HepG2 (cell line): ENCODE measurements around the gene SLC4A2. TPM values are rescaled to one million over a fixed set of nuclear protein-coding genes. Genes with fewer than 3 reads are reported as not detected.
A peak's percentile ranks its signal among the peaks of the same experiment; 100 is the strongest.

Experiments
- DMAP1 ChIP-seq: IDR thresholded peaks from 2 replicates; pipeline ENCODE4 v1.6.1; 2016
- HDAC2 ChIP-seq: sonication (generic); formaldehyde crosslinking; IDR thresholded peaks from 2 replicates; pipeline ENCODE4 v1.4.0; 2020; ENCODE audit warnings: missing genetic modification reagents
- HNRNPK ChIP-seq: fragments of 200-400 bp; formaldehyde crosslinking; IDR thresholded peaks from 2 replicates; pipeline ENCODE4 v1.6.1; 2018; ENCODE audit warnings: low read length, low read depth, moderate library complexity, mild to moderate bottlenecking; ENCODE audit not compliant: poor library complexity, severe bottlenecking
- ISX ChIP-seq: sonication (generic); formaldehyde crosslinking; conservative IDR thresholded peaks from 2 replicates; pipeline ENCODE4 v1.5.0; 2020; ENCODE audit warnings: missing genetic modification reagents
- MTF1 ChIP-seq: sonication (generic); formaldehyde crosslinking; IDR thresholded peaks from 2 replicates; pipeline ENCODE4 v1.5.0; 2020; ENCODE audit warnings: missing genetic modification reagents
- MYC ChIP-seq: sonication (generic); formaldehyde crosslinking; IDR thresholded peaks from 2 replicates; pipeline ENCODE4 v1.9.0; 2021; ENCODE audit warnings: missing genetic modification reagents, borderline replicate concordance
- RAD51 ChIP-seq: fragments of 450-650 bp; IDR thresholded peaks from 2 replicates; pipeline ENCODE4 v1.6.1; 2016; ENCODE audit warnings: borderline replicate concordance
- SNAI1 ChIP-seq: sonication (generic); formaldehyde crosslinking; IDR thresholded peaks from 2 replicates; pipeline ENCODE4 v1.5.0; 2020; ENCODE audit warnings: mild to moderate bottlenecking, missing genetic modification reagents, borderline replicate concordance
- SUZ12 ChIP-seq: fragments of 150-350 bp; IDR thresholded peaks from 2 replicates; pipeline ENCODE4 v1.6.1; 2014; ENCODE audit warnings: low read depth, low read length
- TMF1 ChIP-seq: sonication (generic); formaldehyde crosslinking; IDR thresholded peaks from 2 replicates; pipeline ENCODE4 v1.8.1; 2022; ENCODE audit warnings: low read depth, missing genetic modification reagents
- ZNF274 ChIP-seq: sonication (generic); formaldehyde crosslinking; IDR thresholded peaks from 2 replicates; pipeline ENCODE4 v1.5.1; 2020; ENCODE audit warnings: mild to moderate bottlenecking, missing genetic modification reagents
- ZNF333 ChIP-seq: sonication (generic); formaldehyde crosslinking; IDR thresholded peaks from 2 replicates; pipeline ENCODE4 v1.4.0; 2020; ENCODE audit warnings: mild to moderate bottlenecking, missing genetic modification reagents, borderline replicate concordance
- ZNF446 ChIP-seq: sonication (generic); formaldehyde crosslinking; IDR thresholded peaks from 2 replicates; pipeline ENCODE4 v1.5.0; 2020; ENCODE audit warnings: mild to moderate bottlenecking, missing genetic modification reagents
- polyA plus RNA-seq, 8 experiments: library from polyadenylated mRNA; depleted of rRNA in 3 of 8; stranded (reverse) in 7 of 8; unstranded in 1 of 8; fragments of >200 nt; fragmentation: Illumina TruSeq in 4 of 8; extraction: Trizol in 4 of 8; gene quantifications; 2 replicates each; pipeline versions ENCODE4 v1.2.1 to v1.2.3, GENCODE V29; 2011 to 2016; ENCODE audit warnings: low read depth in 4 of 8, missing spikeins in 1 of 8, mixed read lengths in 1 of 8; ENCODE audit not compliant: insufficient read depth in 1 of 8
- total RNA-seq, 5 experiments: library from RNA; depleted of rRNA; stranded (reverse); fragments of >200 nt; fragmentation: Illumina TruSeq; extraction: Trizol; gene quantifications; 2 replicates each; pipeline ENCODE4 v1.2.3, GENCODE V29; 2016; ENCODE audit warnings: low read depth in 1 of 5
- TF ChIP-seq, protein P1 (sequence below): sonication (generic); formaldehyde crosslinking; IDR thresholded peaks from 2 replicates; pipeline ENCODE4 v1.5.0; 2020; ENCODE audit warnings: missing genetic modification reagents, mild to moderate bottlenecking, borderline replicate concordance
- TF ChIP-seq, protein P2 (sequence below): sonication (generic); formaldehyde crosslinking; IDR thresholded peaks from 2 replicates; pipeline ENCODE4 v1.8.1; 2023; ENCODE audit warnings: mild to moderate bottlenecking, missing genetic modification reagents
- TF ChIP-seq, protein P3 (sequence below): sonication (generic); formaldehyde crosslinking; IDR thresholded peaks from 2 replicates; pipeline ENCODE4 v1.8.1; 2023; ENCODE audit warnings: mild to moderate bottlenecking, missing genetic modification reagents
- TF ChIP-seq, protein P4 (sequence below): sonication (generic); formaldehyde crosslinking; IDR thresholded peaks from 2 replicates; pipeline ENCODE4 v1.8.1; 2022; ENCODE audit warnings: low read depth, mild to moderate bottlenecking, missing genetic modification reagents
- TF ChIP-seq, protein P5 (sequence below): sonication (generic); formaldehyde crosslinking; IDR thresholded peaks from 2 replicates; pipeline ENCODE4 v1.4.0; 2020; ENCODE audit warnings: missing genetic modification reagents

SLC4A2 gene
- total and polyA plus RNA-seq, 2 of the 13 experiments (the other 11 are each of a cell fraction or from before 2014, with no cell fraction given), result 51.9 to 73.4 TPM

DNA sequence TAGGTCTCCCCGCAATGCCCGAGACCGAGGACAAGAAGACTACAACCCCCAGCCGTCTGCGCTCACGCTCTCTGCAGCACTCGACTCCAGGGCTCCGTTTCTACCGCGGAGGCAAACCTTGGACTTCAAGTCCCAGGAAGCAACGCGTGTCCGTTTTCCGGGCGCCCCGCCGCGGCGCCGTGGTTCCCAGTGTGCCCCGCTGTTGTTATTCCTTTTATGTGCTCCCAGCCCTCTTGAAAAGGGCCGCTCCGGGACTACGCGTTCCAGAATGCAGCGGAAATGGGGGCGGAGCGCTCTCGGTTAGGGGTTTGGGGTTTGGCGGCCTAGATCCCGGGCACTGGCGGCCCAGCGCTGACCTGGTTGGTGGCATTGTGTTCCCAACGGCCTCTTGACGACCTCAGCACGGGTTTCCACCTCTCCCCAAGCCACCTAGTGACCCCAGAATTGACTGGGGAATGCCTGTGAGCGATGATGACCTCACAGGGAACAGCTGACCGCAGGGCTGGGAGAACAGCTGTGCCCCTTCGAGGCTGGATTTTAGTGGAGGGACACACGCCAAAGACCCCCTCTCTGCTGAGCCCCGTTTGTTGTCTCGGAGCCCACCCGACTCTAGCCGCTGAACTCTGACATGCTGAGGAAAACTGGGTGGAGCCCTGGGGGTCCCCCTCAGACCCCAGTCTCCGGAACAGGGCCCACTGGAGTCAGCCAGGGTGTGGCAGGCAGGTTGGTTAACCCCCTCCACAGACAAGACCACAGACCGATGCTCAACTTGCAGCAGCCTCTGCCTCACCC lies 1.2 kb upstream of the SLC4A2 start (continued):
- TF ChIP-seq, protein P1, sequence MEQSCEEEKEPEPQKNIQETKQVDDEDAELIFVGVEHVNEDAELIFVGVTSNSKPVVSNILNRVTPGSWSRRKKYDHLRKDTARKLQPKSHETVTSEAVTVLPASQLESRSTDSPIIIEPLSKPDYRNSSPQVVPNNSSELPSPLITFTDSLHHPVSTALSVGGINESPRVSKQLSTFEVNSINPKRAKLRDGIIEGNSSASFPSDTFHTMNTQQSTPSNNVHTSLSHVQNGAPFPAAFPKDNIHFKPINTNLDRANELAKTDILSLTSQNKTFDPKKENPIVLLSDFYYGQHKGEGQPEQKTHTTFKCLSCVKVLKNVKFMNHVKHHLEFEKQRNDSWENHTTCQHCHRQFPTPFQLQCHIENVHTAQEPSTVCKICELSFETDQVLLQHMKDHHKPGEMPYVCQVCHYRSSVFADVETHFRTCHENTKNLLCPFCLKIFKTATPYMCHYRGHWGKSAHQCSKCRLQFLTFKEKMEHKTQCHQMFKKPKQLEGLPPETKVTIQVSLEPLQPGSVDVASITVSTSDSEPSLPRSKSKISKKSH, result no peak
- TF ChIP-seq, protein P2, sequence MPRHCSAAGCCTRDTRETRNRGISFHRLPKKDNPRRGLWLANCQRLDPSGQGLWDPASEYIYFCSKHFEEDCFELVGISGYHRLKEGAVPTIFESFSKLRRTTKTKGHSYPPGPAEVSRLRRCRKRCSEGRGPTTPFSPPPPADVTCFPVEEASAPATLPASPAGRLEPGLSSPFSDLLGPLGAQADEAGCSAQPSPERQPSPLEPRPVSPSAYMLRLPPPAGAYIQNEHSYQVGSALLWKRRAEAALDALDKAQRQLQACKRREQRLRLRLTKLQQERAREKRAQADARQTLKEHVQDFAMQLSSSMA (CRISPR knock-in tag), result no peak
- TF ChIP-seq SNAI1, result no peak
- TF ChIP-seq DMAP1 (CRISPR knock-in tag), result no peak
- TF ChIP-seq, protein P3, sequence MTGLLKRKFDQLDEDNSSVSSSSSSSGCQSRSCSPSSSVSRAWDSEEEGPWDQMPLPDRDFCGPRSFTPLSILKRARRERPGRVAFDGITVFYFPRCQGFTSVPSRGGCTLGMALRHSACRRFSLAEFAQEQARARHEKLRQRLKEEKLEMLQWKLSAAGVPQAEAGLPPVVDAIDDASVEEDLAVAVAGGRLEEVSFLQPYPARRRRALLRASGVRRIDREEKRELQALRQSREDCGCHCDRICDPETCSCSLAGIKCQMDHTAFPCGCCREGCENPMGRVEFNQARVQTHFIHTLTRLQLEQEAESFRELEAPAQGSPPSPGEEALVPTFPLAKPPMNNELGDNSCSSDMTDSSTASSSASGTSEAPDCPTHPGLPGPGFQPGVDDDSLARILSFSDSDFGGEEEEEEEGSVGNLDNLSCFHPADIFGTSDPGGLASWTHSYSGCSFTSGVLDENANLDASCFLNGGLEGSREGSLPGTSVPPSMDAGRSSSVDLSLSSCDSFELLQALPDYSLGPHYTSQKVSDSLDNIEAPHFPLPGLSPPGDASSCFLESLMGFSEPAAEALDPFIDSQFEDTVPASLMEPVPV (CRISPR knock-in tag), result 0 out of 2 replicates have a peak, but pooled peaks have one; percentile 40
- TF ChIP-seq HNRNPK, result peak; percentile 5
- no peak for TF ChIP-seq ZNF274 (CRISPR knock-in tag)
- no peak for TF ChIP-seq ZNF446 (CRISPR knock-in tag)
- TF ChIP-seq ISX (CRISPR knock-in tag), result no peak
- TF ChIP-seq ZNF333 (CRISPR knock-in tag), result no peak
- TF ChIP-seq, protein P4, sequence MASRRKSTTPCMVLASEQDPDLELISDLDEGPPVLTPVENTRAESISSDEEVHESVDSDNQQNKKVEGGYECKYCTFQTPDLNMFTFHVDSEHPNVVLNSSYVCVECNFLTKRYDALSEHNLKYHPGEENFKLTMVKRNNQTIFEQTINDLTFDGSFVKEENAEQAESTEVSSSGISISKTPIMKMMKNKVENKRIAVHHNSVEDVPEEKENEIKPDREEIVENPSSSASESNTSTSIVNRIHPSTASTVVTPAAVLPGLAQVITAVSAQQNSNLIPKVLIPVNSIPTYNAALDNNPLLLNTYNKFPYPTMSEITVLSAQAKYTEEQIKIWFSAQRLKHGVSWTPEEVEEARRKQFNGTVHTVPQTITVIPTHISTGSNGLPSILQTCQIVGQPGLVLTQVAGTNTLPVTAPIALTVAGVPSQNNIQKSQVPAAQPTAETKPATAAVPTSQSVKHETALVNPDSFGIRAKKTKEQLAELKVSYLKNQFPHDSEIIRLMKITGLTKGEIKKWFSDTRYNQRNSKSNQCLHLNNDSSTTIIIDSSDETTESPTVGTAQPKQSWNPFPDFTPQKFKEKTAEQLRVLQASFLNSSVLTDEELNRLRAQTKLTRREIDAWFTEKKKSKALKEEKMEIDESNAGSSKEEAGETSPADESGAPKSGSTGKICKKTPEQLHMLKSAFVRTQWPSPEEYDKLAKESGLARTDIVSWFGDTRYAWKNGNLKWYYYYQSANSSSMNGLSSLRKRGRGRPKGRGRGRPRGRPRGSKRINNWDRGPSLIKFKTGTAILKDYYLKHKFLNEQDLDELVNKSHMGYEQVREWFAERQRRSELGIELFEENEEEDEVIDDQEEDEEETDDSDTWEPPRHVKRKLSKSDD, result no peak
- TF ChIP-seq, protein P5, sequence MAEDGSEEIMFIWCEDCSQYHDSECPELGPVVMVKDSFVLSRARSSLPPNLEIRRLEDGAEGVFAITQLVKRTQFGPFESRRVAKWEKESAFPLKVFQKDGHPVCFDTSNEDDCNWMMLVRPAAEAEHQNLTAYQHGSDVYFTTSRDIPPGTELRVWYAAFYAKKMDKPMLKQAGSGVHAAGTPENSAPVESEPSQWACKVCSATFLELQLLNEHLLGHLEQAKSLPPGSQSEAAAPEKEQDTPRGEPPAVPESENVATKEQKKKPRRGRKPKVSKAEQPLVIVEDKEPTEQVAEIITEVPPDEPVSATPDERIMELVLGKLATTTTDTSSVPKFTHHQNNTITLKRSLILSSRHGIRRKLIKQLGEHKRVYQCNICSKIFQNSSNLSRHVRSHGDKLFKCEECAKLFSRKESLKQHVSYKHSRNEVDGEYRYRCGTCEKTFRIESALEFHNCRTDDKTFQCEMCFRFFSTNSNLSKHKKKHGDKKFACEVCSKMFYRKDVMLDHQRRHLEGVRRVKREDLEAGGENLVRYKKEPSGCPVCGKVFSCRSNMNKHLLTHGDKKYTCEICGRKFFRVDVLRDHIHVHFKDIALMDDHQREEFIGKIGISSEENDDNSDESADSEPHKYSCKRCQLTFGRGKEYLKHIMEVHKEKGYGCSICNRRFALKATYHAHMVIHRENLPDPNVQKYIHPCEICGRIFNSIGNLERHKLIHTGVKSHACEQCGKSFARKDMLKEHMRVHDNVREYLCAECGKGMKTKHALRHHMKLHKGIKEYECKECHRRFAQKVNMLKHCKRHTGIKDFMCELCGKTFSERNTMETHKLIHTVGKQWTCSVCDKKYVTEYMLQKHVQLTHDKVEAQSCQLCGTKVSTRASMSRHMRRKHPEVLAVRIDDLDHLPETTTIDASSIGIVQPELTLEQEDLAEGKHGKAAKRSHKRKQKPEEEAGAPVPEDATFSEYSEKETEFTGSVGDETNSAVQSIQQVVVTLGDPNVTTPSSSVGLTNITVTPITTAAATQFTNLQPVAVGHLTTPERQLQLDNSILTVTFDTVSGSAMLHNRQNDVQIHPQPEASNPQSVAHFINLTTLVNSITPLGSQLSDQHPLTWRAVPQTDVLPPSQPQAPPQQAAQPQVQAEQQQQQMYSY (CRISPR knock-in tag), result peak; percentile 50; the same call in 1 of the 2 replicates
- 0 out of 2 replicates have a peak, but pooled peaks have one; percentile 28 for TF ChIP-seq MTF1
- TF ChIP-seq TMF1 (CRISPR knock-in tag), result no peak
- no peak for TF ChIP-seq RAD51
- peak; percentile 92 for TF ChIP-seq SUZ12
- TF ChIP-seq MYC, result peak; percentile 50; the same call in 1 of the 2 replicates
- TF ChIP-seq HDAC2 (CRISPR knock-in tag), result no peak
